Neuronal stem cell (in vitro differentiated cells): ENCODE measurements around the gene ABCD1.
A peak's percentile ranks its signal among the peaks of the same experiment; 100 is the strongest.

Experiments
- DNase-seq: peaks from one replicate; pipeline ENCODE4 v3.0.0-alpha.2; 2013; ENCODE audit warnings: low spot score
- H2AFZ ChIP-seq: one replicate; pipeline ENCODE4 v1.6.1; 2013; ENCODE audit warnings: mild to moderate bottlenecking, low read length, inconsistent platforms
- H2AK5ac ChIP-seq: 2 replicates; pipeline ENCODE4 v1.6.1; 2013; ENCODE audit warnings: low read depth, mild to moderate bottlenecking, inconsistent platforms, low read length, moderate library complexity, mixed read lengths
- H2BK120ac ChIP-seq: 2 replicates; pipeline ENCODE4 v1.6.1; 2013; ENCODE audit warnings: low read depth, mild to moderate bottlenecking, inconsistent platforms, low read length, moderate library complexity, mixed read lengths
- H2BK12ac ChIP-seq: one replicate; pipeline ENCODE4 v1.6.1; 2013; ENCODE audit warnings: low read length, inconsistent platforms
- H2BK15ac ChIP-seq: 2 replicates; pipeline ENCODE4 v1.6.1; 2013; ENCODE audit warnings: mild to moderate bottlenecking, low read length, inconsistent platforms, mixed read lengths
- H2BK5ac ChIP-seq: one replicate; pipeline ENCODE4 v1.6.1; 2013; ENCODE audit warnings: inconsistent platforms, mild to moderate bottlenecking, low read length, moderate library complexity
- H3K14ac ChIP-seq: one replicate; pipeline ENCODE4 v1.6.1; 2013; ENCODE audit warnings: low read length, inconsistent platforms
- H3K18ac ChIP-seq: 2 replicates; pipeline ENCODE4 v1.6.1; 2013; ENCODE audit warnings: low read length, inconsistent platforms
- H3K23ac ChIP-seq: 2 replicates; pipeline ENCODE4 v1.6.1; 2013; ENCODE audit warnings: low read depth, mild to moderate bottlenecking, mixed read lengths, low read length, inconsistent platforms; ENCODE audit not compliant: poor library complexity
- H3K27ac ChIP-seq: replicated peaks from 3 replicates; pipeline ENCODE4 v1.5.1; 2013; ENCODE audit warnings: low read length, inconsistent platforms
- H3K27me3 ChIP-seq, 3 experiments: 2 replicates each; pipeline ENCODE4 v1.6.1; 2013; ENCODE audit warnings: low read length in 3 of 3, mild to moderate bottlenecking in 2 of 3, inconsistent platforms in 1 of 3, low read depth in 1 of 3, mixed read lengths in 1 of 3, moderate library complexity in 1 of 3; ENCODE audit not compliant: control insufficient read depth in 3 of 3, insufficient read depth in 3 of 3
- H3K36me3 ChIP-seq, 2 donors: replicated peaks in 1 of 2; 2 replicates each; pipeline ENCODE4 v1.6.1; 2013; ENCODE audit warnings: low read length in 2 of 2; ENCODE audit not compliant: control insufficient read depth in 2 of 2, insufficient read depth in 2 of 2
- H3K4ac ChIP-seq: 2 replicates; pipeline ENCODE4 v1.6.1; 2013; ENCODE audit warnings: inconsistent platforms, mild to moderate bottlenecking, low read length, moderate library complexity
- H3K4me1 ChIP-seq, 2 donors: 1 replicate in 1 of 2; 2 replicates in 1 of 2; pipeline ENCODE4 v1.6.1; 2013; ENCODE audit warnings: low read length in 2 of 2, low read depth in 1 of 2; ENCODE audit not compliant: control insufficient read depth in 2 of 2, insufficient read depth in 1 of 2
- H3K4me2 ChIP-seq: one replicate; pipeline ENCODE4 v1.6.1; 2013; ENCODE audit warnings: mild to moderate bottlenecking, low read length, inconsistent platforms; ENCODE audit not compliant: insufficient read depth, poor library complexity, severe bottlenecking
- H3K4me3 ChIP-seq, 2 donors: 2 replicates each; pipeline ENCODE4 v1.5.1; 2013; ENCODE audit warnings: low read length in 2 of 2, mild to moderate bottlenecking in 2 of 2, inconsistent platforms in 1 of 2, moderate library complexity in 1 of 2
- H3K79me1 ChIP-seq: one replicate; pipeline ENCODE4 v1.6.1; 2013; ENCODE audit warnings: low read depth, mild to moderate bottlenecking, inconsistent platforms, low read length, moderate library complexity
- H3K9ac ChIP-seq: one replicate; pipeline ENCODE4 v1.6.1; 2013; ENCODE audit warnings: mild to moderate bottlenecking, low read depth, low read length, inconsistent platforms; ENCODE audit not compliant: poor library complexity
- H3K9me3 ChIP-seq, 2 donors: replicated peaks in 1 of 2; 2 replicates each; pipeline versions ENCODE3 to v1.6.1; 2013; ENCODE audit warnings: low read length in 2 of 2, mild to moderate bottlenecking in 2 of 2, inconsistent platforms in 1 of 2, low read depth in 1 of 2, mixed read lengths in 1 of 2, moderate library complexity in 1 of 2; ENCODE audit not compliant: control insufficient read depth in 2 of 2, insufficient read depth in 1 of 2
- H4K8ac ChIP-seq: one replicate; pipeline ENCODE4 v1.6.1; 2013; ENCODE audit warnings: low read depth, mild to moderate bottlenecking, inconsistent platforms, low read length, moderate library complexity
- H4K91ac ChIP-seq: one replicate; pipeline ENCODE4 v1.6.1; 2013; ENCODE audit warnings: low read length, low read depth, mild to moderate bottlenecking, inconsistent platforms; ENCODE audit not compliant: poor library complexity
- WGBS, 2 donors: extraction: QIAGEN DNeasy Blood & Tissue Kit; methylation state at CpG; one replicate each; pipeline ENCODE4 v1.1.7; 2013; ENCODE audit warnings: missing lambda C conversion rate in 2 of 2, mixed read lengths in 1 of 2; ENCODE audit not compliant: insufficient read length in 2 of 2, insufficient replicate concordance in 1 of 2; ENCODE audit errors: extremely low coverage in 2 of 2; 5-methylcytosine and 5-hydroxymethylcytosine counted together

Gene ABCD1

DNA sequence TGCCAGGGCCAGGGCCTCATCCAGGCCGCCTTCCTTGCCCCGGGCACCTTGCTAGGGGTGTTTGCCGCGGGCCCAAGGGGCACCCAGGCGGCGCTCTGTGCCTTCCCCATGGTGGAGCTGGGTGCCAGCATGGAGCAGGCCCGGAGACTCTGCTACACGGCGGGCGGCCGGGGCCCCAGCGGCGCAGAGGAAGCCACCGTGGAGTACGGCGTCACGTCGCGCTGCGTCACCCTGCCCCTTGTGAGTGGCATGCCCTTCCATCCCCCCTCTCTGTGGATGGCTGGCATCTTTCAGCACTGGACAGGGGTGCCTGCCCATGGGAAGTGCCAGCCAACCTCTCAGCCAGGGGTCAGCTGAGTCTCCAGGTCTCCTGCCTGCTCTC, 43.0 kb downstream of the ABCD1 start:
- Histone ChIP-seq H3K9ac (no peak overlapping the region), H3K14ac (no peak overlapping the region), H3K27ac (no peak overlapping the region), H3K4me3 (no peak overlapping the region), H3K36me3 (no peaks in the 10 kb centered on the region), H3K9me3 (no peaks in the 10 kb centered on the region), H3K27me3 (no peaks in the 10 kb centered on the region), H2BK120ac (no peak overlapping the region), H2BK5ac (no peak overlapping the region), H3K4me2 (no peak overlapping the region), H4K8ac (no peak overlapping the region), H3K4ac (no peak overlapping the region), H3K79me1 (no peaks in the 10 kb centered on the region), H3K23ac (no peak overlapping the region), H2AK5ac (no peak overlapping the region), H4K91ac (no peak overlapping the region), H2BK15ac (no peak overlapping the region), H2AFZ (no peak overlapping the region), H3K4me1 (peaks cover 9 to 17% of the 10 kb centered on the region in 2 donors), H3K18ac (no peak overlapping the region), H2BK12ac (peak overlapping the region; percentile 22)
- no CpG with 5 or more reads among the region's 20 CpGs for WGBS, 2 donors
- no peak for DNase-seq

DNA sequence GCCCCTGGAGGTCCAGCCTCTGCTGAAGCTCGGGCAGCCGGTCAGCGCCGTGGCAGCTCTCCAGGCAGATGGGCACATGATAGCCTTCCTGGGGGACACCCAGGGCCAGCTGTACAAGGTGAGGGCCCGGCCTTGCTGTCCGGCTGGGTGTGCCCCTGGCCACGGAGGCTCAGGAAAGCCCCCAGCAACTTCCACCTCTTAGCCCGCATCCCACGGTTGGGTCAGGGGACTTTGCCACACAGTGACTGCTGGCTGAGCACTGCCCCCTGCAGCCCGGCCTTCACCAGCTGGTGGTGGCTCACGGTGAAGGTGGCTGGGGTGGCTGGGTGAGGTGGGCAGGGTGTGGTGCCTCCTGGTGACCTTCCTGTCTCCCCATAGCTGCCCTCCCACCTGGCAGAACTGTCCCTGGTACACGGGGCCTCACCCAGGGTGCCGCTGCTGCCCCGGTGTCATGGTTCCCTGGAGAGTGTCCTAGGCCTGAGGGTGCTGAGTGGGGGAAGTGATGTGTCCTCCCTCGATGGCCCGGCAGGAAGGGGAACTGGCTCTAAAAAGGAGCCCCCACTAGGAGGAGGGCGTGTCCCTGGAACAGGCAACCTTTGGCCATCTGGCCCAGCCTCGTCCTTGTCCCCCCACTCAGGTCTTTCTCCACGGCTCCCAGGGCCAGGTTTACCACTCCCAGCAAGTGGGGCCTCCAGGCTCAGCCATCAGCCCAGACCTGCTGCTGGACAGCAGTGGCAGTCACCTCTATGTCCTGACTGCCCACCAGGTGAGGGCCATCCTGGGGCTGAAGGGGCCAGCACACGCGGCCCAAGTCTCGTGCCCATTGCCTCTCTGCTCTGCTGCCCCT, 43.9 kb downstream of the ABCD1 start:
- Histone ChIP-seq H3K9me3 (no peaks in the 10 kb centered on the region), H2AFZ (no peak overlapping the region), H3K4me3 (no peak overlapping the region), H3K18ac (no peak overlapping the region), H3K23ac (no peak overlapping the region), H3K36me3 (no peaks in the 10 kb centered on the region), H2BK5ac (no peak overlapping the region), H3K79me1 (no peaks in the 10 kb centered on the region), H2BK15ac (no peak overlapping the region), H3K4ac (no peak overlapping the region), H2BK12ac (peak overlapping the region; percentile 73), H3K4me1 (peaks cover 9 to 17% of the 10 kb centered on the region in 2 donors), H4K91ac (no peak overlapping the region), H3K9ac (no peak overlapping the region), H2BK120ac (no peak overlapping the region), H2AK5ac (peak overlapping the region; percentile 46), H3K14ac (no peak overlapping the region), H3K4me2 (no peak overlapping the region), H4K8ac (peak overlapping the region; percentile 1), H3K27me3 (no peaks in the 10 kb centered on the region), H3K27ac (no peak overlapping the region)
- WGBS, 2 donors, result no CpG with 5 or more reads among the region's 22 CpGs
- no peak for DNase-seq

DNA sequence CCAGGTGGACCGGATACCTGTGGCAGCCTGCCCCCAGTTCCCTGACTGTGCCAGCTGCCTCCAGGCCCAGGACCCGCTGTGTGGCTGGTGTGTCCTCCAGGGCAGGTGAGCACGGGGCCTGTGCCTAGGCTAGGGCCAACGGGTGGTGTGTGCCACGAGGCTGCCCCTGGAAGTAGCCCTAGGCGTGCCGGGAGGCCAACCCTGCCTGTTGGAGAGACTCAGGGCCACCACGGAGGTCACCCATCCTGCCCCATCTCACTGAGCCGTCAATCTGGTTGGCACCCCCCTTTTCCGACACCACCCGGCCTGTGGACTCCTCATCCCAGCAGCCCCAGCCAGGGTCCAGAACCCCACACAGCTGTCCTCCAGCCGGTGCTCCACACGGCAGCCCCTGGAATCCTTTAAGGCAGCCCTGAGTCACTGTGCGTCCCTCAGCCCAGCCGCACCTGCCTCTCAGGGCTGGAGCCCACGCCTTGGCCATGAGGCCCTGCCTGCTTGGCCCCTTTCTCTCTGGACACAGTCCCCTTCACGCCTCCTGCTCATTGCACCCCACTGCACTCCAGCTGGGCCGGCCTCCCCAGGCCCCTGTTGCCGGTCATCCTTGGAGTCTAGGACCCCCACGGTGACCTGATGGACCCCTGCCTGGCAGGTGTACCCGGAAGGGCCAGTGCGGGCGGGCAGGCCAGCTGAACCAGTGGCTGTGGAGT, 44.7 kb downstream of the ABCD1 start:
- no peak overlapping the region for H3K27ac ChIP-seq
- H3K4me3 ChIP-seq, result no peak overlapping the region
- H3K23ac ChIP-seq, result no peak overlapping the region
- WGBS, 2 donors, result no CpG with 5 or more reads among the region's 23 CpGs
- H3K4ac ChIP-seq, result no peak overlapping the region
- no peaks in the 10 kb centered on the region for H3K79me1 ChIP-seq
- H2BK12ac ChIP-seq, result peak overlapping the region; percentile 73
- no peak overlapping the region for H2AK5ac ChIP-seq
- H3K36me3 ChIP-seq, result no peaks in the 10 kb centered on the region
- no peak overlapping the region for H3K4me2 ChIP-seq
- H2BK120ac ChIP-seq, result no peak overlapping the region
- no peak overlapping the region for H3K14ac ChIP-seq
- no peaks in the 10 kb centered on the region for H3K9me3 ChIP-seq
- H3K18ac ChIP-seq, result no peak overlapping the region
- H3K4me1 ChIP-seq, result peaks cover 7 to 17% of the 10 kb centered on the region in 2 donors
- peak overlapping the region; percentile 12 for H3K9ac ChIP-seq
- no peak overlapping the region for H2BK15ac ChIP-seq
- no peak for DNase-seq
- peak overlapping the region; percentile 1 for H4K8ac ChIP-seq
- H2AFZ ChIP-seq, result no peak overlapping the region
- no peak overlapping the region for H4K91ac ChIP-seq
- H3K27me3 ChIP-seq, result no peaks in the 10 kb centered on the region
- no peak overlapping the region for H2BK5ac ChIP-seq

DNA sequence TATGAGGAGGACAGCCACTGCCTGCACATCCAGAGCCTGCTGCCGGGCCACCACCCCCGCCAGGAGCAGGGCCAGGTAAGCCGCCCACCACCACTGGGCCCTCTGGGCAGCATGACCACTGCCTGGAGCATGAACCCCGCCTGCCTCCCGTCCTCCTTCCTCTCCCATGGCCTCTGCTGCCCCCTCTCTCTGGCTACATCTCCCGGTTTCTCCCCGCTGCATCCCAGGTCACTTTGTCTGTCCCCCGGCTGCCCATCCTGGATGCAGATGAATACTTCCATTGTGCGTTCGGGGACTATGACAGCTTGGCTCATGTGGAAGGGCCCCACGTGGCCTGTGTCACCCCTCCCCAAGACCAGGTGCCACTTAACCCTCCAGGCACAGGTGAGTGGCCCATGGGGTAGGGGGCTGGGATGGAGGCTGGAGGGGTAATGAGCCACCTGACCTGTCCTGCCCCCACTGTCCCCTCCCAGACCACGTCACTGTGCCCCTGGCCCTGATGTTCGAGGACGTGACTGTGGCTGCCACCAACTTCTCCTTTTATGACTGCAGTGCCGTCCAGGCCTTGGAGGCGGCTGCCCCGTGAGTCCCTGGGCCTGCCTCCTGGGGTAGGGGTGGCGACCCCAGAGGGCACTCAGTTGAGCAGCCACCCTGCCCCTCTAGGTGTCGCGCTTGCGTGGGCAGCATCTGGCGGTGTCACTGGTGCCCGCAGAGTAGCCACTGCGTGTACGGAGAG, 45.4 kb downstream of the ABCD1 start:
- H3K18ac ChIP-seq, result no peak overlapping the region
- H3K9ac ChIP-seq, result peak overlapping the region; percentile 12
- H3K9me3 ChIP-seq, result no peaks in the 10 kb centered on the region
- WGBS, 2 donors, result no CpG with 5 or more reads among the region's 25 CpGs
- no peak overlapping the region for H4K8ac ChIP-seq
- DNase-seq, result no peak
- H3K27me3 ChIP-seq, result no peaks in the 10 kb centered on the region
- no peaks in the 10 kb centered on the region for H3K79me1 ChIP-seq
- no peak overlapping the region for H2BK15ac ChIP-seq
- no peaks in the 10 kb centered on the region for H3K36me3 ChIP-seq
- H2AFZ ChIP-seq, result no peak overlapping the region
- H2BK120ac ChIP-seq, result no peak overlapping the region
- no peak overlapping the region for H3K23ac ChIP-seq
- H3K4me3 ChIP-seq, result no peak overlapping the region
- H3K4me2 ChIP-seq, result no peak overlapping the region
- H2BK5ac ChIP-seq, result no peak overlapping the region
- H2AK5ac ChIP-seq, result no peak overlapping the region
- no peak overlapping the region for H3K14ac ChIP-seq
- no peak overlapping the region for H3K4ac ChIP-seq
- peaks cover 7 to 12% of the 10 kb centered on the region in 2 donors for H3K4me1 ChIP-seq
- H2BK12ac ChIP-seq, result peak overlapping the region; percentile 41
- no peak overlapping the region for H4K91ac ChIP-seq
- no peak overlapping the region for H3K27ac ChIP-seq
